NT2/D1 (cell line): ENCODE measurements around the gene BCDIN3D.

ENCODE experiments used
- SUZ12 ChIP-seq: IDR thresholded peaks from 2 replicates; pipeline ENCODE4 v1.6.1; 2011; ENCODE audit not compliant: insufficient read length, insufficient read depth; ENCODE audit errors: extremely low read depth
- YY1 ChIP-seq: IDR thresholded peaks from 2 replicates; pipeline ENCODE4 v1.6.1; 2011; ENCODE audit not compliant: insufficient read length, insufficient read depth
- ZNF274 ChIP-seq: IDR thresholded peaks from 2 replicates; pipeline ENCODE4 v1.6.1; 2011; ENCODE audit warnings: mild to moderate bottlenecking, low read depth, low read length

- TF ChIP-seq YY1 (no peak), ZNF274 (no peak), SUZ12 (no peak)
These were observed 50.5 kb downstream of the BCDIN3D start for GRCh38 chr12:49792181-49792970.
